WTC11 (cell line): ENCODE results near the gene HSPA1B. TPM values are rescaled to one million over a fixed set of nuclear protein-coding genes. Genes with fewer than 3 reads are reported as not detected.
A peak's percentile ranks its signal among the peaks of the same experiment; 100 is the strongest.

Experiments used
- ATAC-seq: fragments of 200-7000 bp; cut with Tn5 transposase; 2 replicates; pipeline ENCODE4 v1.10.0; 2021; ENCODE audit warnings: mild to moderate bottlenecking, moderate library complexity
- CTCF ChIA-PET: fragments of 300-600 bp; sonication (Branson Sonifier 250); formaldehyde crosslinking; loops from one replicate; lab custom pipeline; 2021; ENCODE audit warnings: antibody characterized with exemption; lab: Charles Lee
- POLR2A ChIA-PET: fragments of 350-600 bp; sonication (Branson Sonifier 250); formaldehyde crosslinking; loops from one replicate; lab custom pipeline; 2021; ENCODE audit warnings: antibody characterized with exemption; lab: Charles Lee
- DNase-seq: peaks from one replicate; pipeline ENCODE4 v3.0.0; 2021; ENCODE audit warnings: low spot score
- H3K27ac Mint-ChIP-seq: 2 replicates; pipeline ENCODE4 v1.8.0; 2021; ENCODE audit warnings: mixed read lengths
- H3K27me3 Mint-ChIP-seq: 2 replicates; pipeline ENCODE4 v1.8.0; 2021; ENCODE audit warnings: low read depth, mild to moderate bottlenecking, moderate library complexity, mixed read lengths
- H3K36me3 Mint-ChIP-seq: 2 replicates; pipeline ENCODE4 v1.8.0; 2021; ENCODE audit warnings: mixed read lengths
- H3K4me1 Mint-ChIP-seq: 2 replicates; pipeline ENCODE4 v1.8.0; 2022; ENCODE audit warnings: mixed read lengths
- H3K4me3 Mint-ChIP-seq: 2 replicates; pipeline ENCODE4 v1.8.0; 2021; ENCODE audit warnings: mild to moderate bottlenecking, moderate library complexity, mixed read lengths
- H3K9me3 Mint-ChIP-seq: 2 replicates; pipeline ENCODE4 v1.8.0; 2021; ENCODE audit warnings: mixed read lengths
- CREB1 ChIP-seq: sonication (generic); formaldehyde crosslinking; IDR thresholded peaks from 2 replicates; pipeline ENCODE4 v1.8.0; 2023; ENCODE audit warnings: mild to moderate bottlenecking, missing genetic modification reagents
- CREM ChIP-seq: sonication (generic); formaldehyde crosslinking; IDR thresholded peaks from 2 replicates; pipeline ENCODE4 v1.8.1; 2022; ENCODE audit warnings: mild to moderate bottlenecking, missing genetic modification reagents, moderate library complexity
- ESRRA ChIP-seq: sonication (generic); formaldehyde crosslinking; IDR thresholded peaks from 2 replicates; pipeline ENCODE4 v1.8.1; 2022; ENCODE audit warnings: mild to moderate bottlenecking, missing genetic modification reagents, borderline replicate concordance
- HMGA2 ChIP-seq: fragments of 250-450 bp; sonication (Bioruptor Pico); IDR thresholded peaks from 2 replicates; pipeline ENCODE4 v1.4.0; 2021; ENCODE audit warnings: mild to moderate bottlenecking, moderate library complexity
- KAT7 ChIP-seq: sonication (generic); formaldehyde crosslinking; IDR thresholded peaks from 2 replicates; pipeline ENCODE4 v1.8.1; 2023; ENCODE audit warnings: missing genetic modification reagents, mild to moderate bottlenecking, borderline replicate concordance
- MXD4 ChIP-seq: fragments of 250-450 bp; sonication (Bioruptor Pico); IDR thresholded peaks from 2 replicates; pipeline ENCODE4 v1.8.0; 2021; ENCODE audit warnings: mild to moderate bottlenecking, moderate library complexity, borderline replicate concordance
- NFATC4 ChIP-seq: fragments of 250-450 bp; sonication (Bioruptor Pico); IDR thresholded peaks from 2 replicates; pipeline ENCODE4 v1.9.0; 2021; ENCODE audit warnings: mild to moderate bottlenecking
- PRDM15 ChIP-seq: sonication (generic); formaldehyde crosslinking; IDR thresholded peaks from 2 replicates; pipeline ENCODE4 v1.8.0; 2022; ENCODE audit warnings: missing genetic modification reagents
- RELA ChIP-seq: sonication (generic); formaldehyde crosslinking; IDR thresholded peaks from 2 replicates; pipeline ENCODE4 v1.8.1; 2022; ENCODE audit warnings: missing genetic modification reagents, mild to moderate bottlenecking, borderline replicate concordance
- SMAD3 ChIP-seq: sonication (generic); formaldehyde crosslinking; IDR thresholded peaks from 2 replicates; pipeline ENCODE4 v1.8.0; 2022; ENCODE audit warnings: missing genetic modification reagents, mild to moderate bottlenecking, borderline replicate concordance
- TCF7 ChIP-seq: sonication (generic); formaldehyde crosslinking; IDR thresholded peaks from 2 replicates; pipeline ENCODE4 v1.8.0; 2022; ENCODE audit warnings: mild to moderate bottlenecking, low read depth, missing genetic modification reagents, moderate library complexity
- TEAD1 ChIP-seq: sonication (generic); formaldehyde crosslinking; IDR thresholded peaks from 2 replicates; pipeline ENCODE4 v1.8.0; 2022; ENCODE audit warnings: mild to moderate bottlenecking, missing genetic modification reagents
- TP53 ChIP-seq: sonication (generic); formaldehyde crosslinking; IDR thresholded peaks from 2 replicates; pipeline ENCODE4 v1.8.1; 2023; ENCODE audit warnings: mild to moderate bottlenecking, missing genetic modification reagents
- USF1 ChIP-seq: sonication (generic); formaldehyde crosslinking; IDR thresholded peaks from 2 replicates; pipeline ENCODE4 v1.8.0; 2022; ENCODE audit warnings: mild to moderate bottlenecking, missing genetic modification reagents
- ZNF219 ChIP-seq: sonication (generic); formaldehyde crosslinking; IDR thresholded peaks from 2 replicates; pipeline ENCODE4 v1.8.0; 2023; ENCODE audit warnings: missing genetic modification reagents, mild to moderate bottlenecking, borderline replicate concordance
- ZNF396 ChIP-seq: fragments of 250-450 bp; sonication (Bioruptor Pico); IDR thresholded peaks from 2 replicates; pipeline ENCODE4 v1.8.0; 2021; ENCODE audit warnings: mild to moderate bottlenecking, moderate library complexity, borderline replicate concordance
- total RNA-seq: library from RNA; stranded (reverse); gene quantifications from 3 replicates; pipeline ENCODE4 v1.2.3, GENCODE V29; 2021
- TF ChIP-seq, protein P1 (sequence below): sonication (generic); formaldehyde crosslinking; IDR thresholded peaks from 2 replicates; pipeline ENCODE4 v1.8.1; 2023; ENCODE audit warnings: mild to moderate bottlenecking, missing genetic modification reagents, borderline replicate concordance
- TF ChIP-seq, protein P2 (sequence below): sonication (generic); formaldehyde crosslinking; IDR thresholded peaks from 2 replicates; pipeline ENCODE4 v1.8.0; 2023; ENCODE audit warnings: mild to moderate bottlenecking, missing genetic modification reagents

The HSPA1B gene
- total RNA-seq, 1 experiment from 2014 or later = 75.3 TPM

GRCh38 chr6:31781244-31782125 lies 46.1 kb upstream of the HSPA1B start (continued):
- no peak for TF ChIP-seq ESRRA (CRISPR knock-in tag)
- no peak for TF ChIP-seq KAT7 (CRISPR knock-in tag)
- no peak for TF ChIP-seq TEAD1
- TF ChIP-seq RELA (CRISPR knock-in tag) = no peak
- TF ChIP-seq, protein P1, sequence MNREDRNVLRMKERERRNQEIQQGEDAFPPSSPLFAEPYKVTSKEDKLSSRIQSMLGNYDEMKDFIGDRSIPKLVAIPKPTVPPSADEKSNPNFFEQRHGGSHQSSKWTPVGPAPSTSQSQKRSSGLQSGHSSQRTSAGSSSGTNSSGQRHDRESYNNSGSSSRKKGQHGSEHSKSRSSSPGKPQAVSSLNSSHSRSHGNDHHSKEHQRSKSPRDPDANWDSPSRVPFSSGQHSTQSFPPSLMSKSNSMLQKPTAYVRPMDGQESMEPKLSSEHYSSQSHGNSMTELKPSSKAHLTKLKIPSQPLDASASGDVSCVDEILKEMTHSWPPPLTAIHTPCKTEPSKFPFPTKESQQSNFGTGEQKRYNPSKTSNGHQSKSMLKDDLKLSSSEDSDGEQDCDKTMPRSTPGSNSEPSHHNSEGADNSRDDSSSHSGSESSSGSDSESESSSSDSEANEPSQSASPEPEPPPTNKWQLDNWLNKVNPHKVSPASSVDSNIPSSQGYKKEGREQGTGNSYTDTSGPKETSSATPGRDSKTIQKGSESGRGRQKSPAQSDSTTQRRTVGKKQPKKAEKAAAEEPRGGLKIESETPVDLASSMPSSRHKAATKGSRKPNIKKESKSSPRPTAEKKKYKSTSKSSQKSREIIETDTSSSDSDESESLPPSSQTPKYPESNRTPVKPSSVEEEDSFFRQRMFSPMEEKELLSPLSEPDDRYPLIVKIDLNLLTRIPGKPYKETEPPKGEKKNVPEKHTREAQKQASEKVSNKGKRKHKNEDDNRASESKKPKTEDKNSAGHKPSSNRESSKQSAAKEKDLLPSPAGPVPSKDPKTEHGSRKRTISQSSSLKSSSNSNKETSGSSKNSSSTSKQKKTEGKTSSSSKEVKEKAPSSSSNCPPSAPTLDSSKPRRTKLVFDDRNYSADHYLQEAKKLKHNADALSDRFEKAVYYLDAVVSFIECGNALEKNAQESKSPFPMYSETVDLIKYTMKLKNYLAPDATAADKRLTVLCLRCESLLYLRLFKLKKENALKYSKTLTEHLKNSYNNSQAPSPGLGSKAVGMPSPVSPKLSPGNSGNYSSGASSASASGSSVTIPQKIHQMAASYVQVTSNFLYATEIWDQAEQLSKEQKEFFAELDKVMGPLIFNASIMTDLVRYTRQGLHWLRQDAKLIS (CRISPR knock-in tag) = no peak
- TF ChIP-seq CREM (CRISPR knock-in tag) = no peak
- TF ChIP-seq, protein P2, sequence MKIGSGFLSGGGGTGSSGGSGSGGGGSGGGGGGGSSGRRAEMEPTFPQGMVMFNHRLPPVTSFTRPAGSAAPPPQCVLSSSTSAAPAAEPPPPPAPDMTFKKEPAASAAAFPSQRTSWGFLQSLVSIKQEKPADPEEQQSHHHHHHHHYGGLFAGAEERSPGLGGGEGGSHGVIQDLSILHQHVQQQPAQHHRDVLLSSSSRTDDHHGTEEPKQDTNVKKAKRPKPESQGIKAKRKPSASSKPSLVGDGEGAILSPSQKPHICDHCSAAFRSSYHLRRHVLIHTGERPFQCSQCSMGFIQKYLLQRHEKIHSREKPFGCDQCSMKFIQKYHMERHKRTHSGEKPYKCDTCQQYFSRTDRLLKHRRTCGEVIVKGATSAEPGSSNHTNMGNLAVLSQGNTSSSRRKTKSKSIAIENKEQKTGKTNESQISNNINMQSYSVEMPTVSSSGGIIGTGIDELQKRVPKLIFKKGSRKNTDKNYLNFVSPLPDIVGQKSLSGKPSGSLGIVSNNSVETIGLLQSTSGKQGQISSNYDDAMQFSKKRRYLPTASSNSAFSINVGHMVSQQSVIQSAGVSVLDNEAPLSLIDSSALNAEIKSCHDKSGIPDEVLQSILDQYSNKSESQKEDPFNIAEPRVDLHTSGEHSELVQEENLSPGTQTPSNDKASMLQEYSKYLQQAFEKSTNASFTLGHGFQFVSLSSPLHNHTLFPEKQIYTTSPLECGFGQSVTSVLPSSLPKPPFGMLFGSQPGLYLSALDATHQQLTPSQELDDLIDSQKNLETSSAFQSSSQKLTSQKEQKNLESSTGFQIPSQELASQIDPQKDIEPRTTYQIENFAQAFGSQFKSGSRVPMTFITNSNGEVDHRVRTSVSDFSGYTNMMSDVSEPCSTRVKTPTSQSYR = no peak
- TF ChIP-seq ZNF219 (CRISPR knock-in tag) = no peak
- no peak for TF ChIP-seq TCF7
- TF ChIP-seq HMGA2 (CRISPR knock-in tag) = no peak
- no peak for TF ChIP-seq NFATC4 (CRISPR knock-in tag)
- TF ChIP-seq PRDM15 (CRISPR knock-in tag) = no peak

DNA sequence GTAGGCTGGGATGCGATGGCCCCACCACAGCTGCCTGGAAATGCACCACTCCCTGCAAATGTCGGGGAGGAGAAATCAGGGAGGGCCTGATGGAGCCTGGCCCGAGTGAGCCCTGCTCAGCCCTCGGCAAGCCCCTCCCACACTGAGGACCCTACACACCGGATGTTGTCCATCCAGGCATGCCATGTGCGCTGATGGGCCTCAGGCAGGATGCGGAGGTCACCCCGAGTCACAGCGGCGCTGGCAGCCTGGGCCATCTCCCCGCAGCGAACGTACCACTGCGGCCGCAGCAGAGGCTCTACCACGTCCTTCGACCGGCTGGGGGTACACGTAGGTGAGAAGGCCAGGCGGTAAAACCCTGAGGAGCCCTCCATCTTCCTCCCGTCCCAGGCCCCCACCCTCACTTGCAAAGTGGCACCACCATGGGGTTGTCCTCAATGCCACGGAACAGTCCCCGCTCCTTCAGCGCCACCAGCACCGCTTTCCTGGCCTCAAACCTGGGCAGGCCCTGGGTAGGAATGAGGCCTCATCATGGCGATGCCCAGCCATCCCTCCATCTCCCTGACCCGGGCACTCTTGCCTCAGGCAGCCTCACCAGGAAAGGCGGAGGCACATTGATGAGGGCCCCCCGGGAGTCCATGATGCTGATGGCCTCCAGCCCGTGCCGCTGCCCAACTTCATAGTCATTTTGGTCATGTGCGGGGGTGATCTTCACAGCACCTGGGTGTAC lies 45.2 kb upstream of the HSPA1B start:
- CTCF ChIA-PET = interaction anchor here (0.9 to 1.1 kb wide), 2 partner anchors 9 to 13 kb away, joined by 3 to 4 read pairs; no protein-coding TSS in a partner anchor
- POLR2A ChIA-PET = no interaction called here
- no peaks in the 10 kb centered on the region for H3K27me3 Mint-ChIP-seq
- no peak overlapping the region for H3K4me3 Mint-ChIP-seq
- H3K27ac Mint-ChIP-seq = no peak overlapping the region
- H3K36me3 Mint-ChIP-seq = peaks cover 31% of the 10 kb centered on the region
- H3K9me3 Mint-ChIP-seq = no peaks in the 10 kb centered on the region
- peak; percentile 11; the same call in 1 of the 2 replicates for ATAC-seq
- no peaks in the 10 kb centered on the region for H3K4me1 Mint-ChIP-seq
- DNase-seq = no peak
- TF ChIP-seq, protein P2 = no peak
- no peak for TF ChIP-seq CREB1 (CRISPR knock-in tag)
- no peak for TF ChIP-seq USF1 (CRISPR knock-in tag)
- TF ChIP-seq MXD4 = no peak
- TF ChIP-seq TP53 = no peak
- TF ChIP-seq CREM (CRISPR knock-in tag) = no peak
- no peak for TF ChIP-seq SMAD3 (CRISPR knock-in tag)
- TF ChIP-seq ZNF396 = no peak
